Panc1 (cell line): ENCODE measurements around the gene TANGO2. TPM values are rescaled to one million over a fixed set of nuclear protein-coding genes. Genes with fewer than 3 reads are reported as not detected.

Source experiments
- ATAC-seq: fragments of 200-7000 bp; cut with Tn5 transposase; 2 replicates; pipeline ENCODE4 v1.9.1; 2020; ENCODE audit warnings: mild to moderate bottlenecking, moderate library complexity
- BruUV-seq: library from RNA; stranded (reverse); fragments of 400-500 nt; replicated peaks from 2 replicates; lab custom pipeline; 2021; lab: Mats Ljungman, UMichigan
- CTCF ChIA-PET: fragments of 300-600 bp; sonication (Branson Sonifier 250); formaldehyde crosslinking; loops from one replicate; lab custom pipeline; 2022; ENCODE audit warnings: antibody characterized with exemption; lab: Charles Lee
- POLR2A ChIA-PET: fragments of 300-600 bp; sonication (Branson Sonifier 250); formaldehyde crosslinking; loops from one replicate; lab custom pipeline; 2022; ENCODE audit warnings: antibody characterized with exemption; lab: Charles Lee
- DNase-seq: peaks from one replicate; pipeline ENCODE4 v3.0.0-alpha.2; 2010; ENCODE audit warnings: low read depth, low spot score
- H3K27ac ChIP-seq: 2 replicates; pipeline ENCODE4 v1.5.1; 2011; ENCODE audit warnings: mild to moderate bottlenecking, low read length, inconsistent platforms
- H3K27me3 ChIP-seq: fragments of 200-500 bp; sonication (Bioruptor generic); 2 replicates; pipeline ENCODE4 v1.6.0; 2014; ENCODE audit warnings: low read length, inconsistent platforms; ENCODE audit not compliant: control insufficient read depth, insufficient read depth
- H3K36me3 ChIP-seq: fragments of 200-500 bp; sonication (Bioruptor generic); 2 replicates; pipeline ENCODE4 v1.5.1; 2014; ENCODE audit warnings: inconsistent platforms, mild to moderate bottlenecking, low read length, moderate library complexity; ENCODE audit not compliant: control insufficient read depth, insufficient read depth
- H3K4me1 ChIP-seq: 2 replicates; pipeline ENCODE4 v1.5.1; 2011; ENCODE audit warnings: inconsistent platforms, mild to moderate bottlenecking, low read length, moderate library complexity; ENCODE audit not compliant: control insufficient read depth, insufficient read depth
- H3K4me3 ChIP-seq, 2 experiments: 2 replicates each; pipeline ENCODE4 v1.5.1; 2011 to 2012; ENCODE audit warnings: low read depth in 2 of 2, low read length in 2 of 2, mild to moderate bottlenecking in 2 of 2, inconsistent platforms in 1 of 2, moderate library complexity in 1 of 2
- H3K9me3 ChIP-seq: fragments of 200-500 bp; sonication (Bioruptor generic); 2 replicates; pipeline ENCODE4 v1.5.1; 2014; ENCODE audit warnings: low read depth, mild to moderate bottlenecking, inconsistent platforms, low read length, moderate library complexity; ENCODE audit not compliant: control insufficient read depth, insufficient read depth
- CTCF ChIP-seq: fragments of 450-650 bp; IDR thresholded peaks from 2 replicates; pipeline ENCODE4 v1.5.1; 2017; ENCODE audit warnings: mild to moderate bottlenecking
- POLR2AphosphoS5 ChIP-seq: IDR thresholded peaks from 2 replicates; pipeline ENCODE4 v1.6.1; 2012; ENCODE audit warnings: mild to moderate bottlenecking, low read depth, low read length, moderate library complexity
- REST ChIP-seq, 2 experiments: IDR thresholded peaks; 2 replicates each; pipeline ENCODE4 v1.6.1; 2011 to 2012; ENCODE audit warnings: low read depth in 2 of 2, control low read depth in 1 of 2, low read length in 1 of 2, mild to moderate bottlenecking in 1 of 2, moderate library complexity in 1 of 2; ENCODE audit not compliant: insufficient read depth in 1 of 2
- SIN3A ChIP-seq: IDR thresholded peaks from 2 replicates; pipeline ENCODE4 v1.6.1; 2012; ENCODE audit warnings: low read depth, mild to moderate bottlenecking, low read length, moderate library complexity, borderline replicate concordance; ENCODE audit not compliant: insufficient read depth
- TCF7L2 ChIP-seq: IDR thresholded peaks from 2 replicates; pipeline ENCODE4 v1.6.1; 2011; ENCODE audit warnings: mild to moderate bottlenecking, low read depth, low read length, inconsistent platforms
- in situ Hi-C: cut with HindIII; loops from 2 replicates; pipeline ENCODE4 v1.10.0; 2016; ENCODE audit warnings: low sequenced_read_pairs, low pct_unique_long_range_greater_than_20kb
- intact Hi-C: fragments of 100-400 bp; cut with micrococcal nuclease; formaldehyde crosslinking; loops from one replicate; pipeline ENCODE4 v1.10.0; 2022; ENCODE audit not compliant: unreplicated experiment
- total RNA-seq: library from RNA; stranded (reverse); gene quantifications from one replicate; pipeline ENCODE4 v1.2.1, GENCODE V29; 2021; ENCODE audit not compliant: unreplicated experiment

The TANGO2 gene
- total RNA-seq, 1 experiment from 2014 or later, result 32.2 TPM

DNA sequence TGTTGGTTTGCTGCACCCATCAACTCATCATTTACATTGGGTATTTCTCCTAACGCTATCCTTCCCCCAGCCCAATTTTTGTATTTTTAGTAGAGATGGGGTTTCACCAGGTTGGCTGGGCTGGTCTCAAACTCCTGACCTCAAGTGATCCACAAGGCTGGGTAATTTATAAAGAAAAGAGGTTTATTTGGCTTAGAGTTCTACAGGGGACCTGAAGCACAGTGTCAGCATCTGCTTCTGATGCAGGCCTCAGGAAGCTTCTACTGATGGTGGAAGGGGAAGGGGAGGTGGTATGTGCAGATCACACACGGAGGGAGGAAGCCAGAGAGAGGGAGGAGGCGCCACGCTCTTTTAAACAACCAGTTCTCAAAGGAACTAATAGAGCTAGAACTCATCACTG, 25.8 kb downstream of the TANGO2 start:
- in situ Hi-C loops (no loop called here), intact Hi-C loops (no loop called here)
- Histone ChIP-seq H3K4me1 (no peaks in the 10 kb centered on the region), H3K27ac (no peak overlapping the region), H3K36me3 (no peaks in the 10 kb centered on the region), H3K4me3 (no peak overlapping the region), H3K9me3 (no peaks in the 10 kb centered on the region), H3K27me3 (no peaks in the 10 kb centered on the region)
- ATAC-seq (no peak), DNase-seq (no peak)
- CTCF ChIA-PET, result no interaction called here
- no TSS peak for BruUV-seq
- POLR2A ChIA-PET, result interaction anchor here (0.7 kb wide), 1 partner anchor 23 kb away, joined by 7 read pairs; no protein-coding TSS in a partner anchor
- no peak for TF ChIP-seq SIN3A
- no peak for TF ChIP-seq CTCF
- TF ChIP-seq REST (IDR thresholded peaks at IDR 0.05; ENCODE audit: insufficient read depth in 1 of 2, low read depth in 2 of 2, low read length in 1 of 2), result no peak
- no peak for TF ChIP-seq POLR2AphosphoS5
- no peak for TF ChIP-seq TCF7L2

GRCh38 chr22:20051927-20052308, 31.0 kb downstream of the TANGO2 start:
- ChIA-PET CTCF (no interaction called here), POLR2A (no interaction called here)
- intact Hi-C loops (no loop called here), in situ Hi-C loops (no loop called here)
- no peak overlapping the region for H3K27ac ChIP-seq
- no peak for ATAC-seq
- H3K9me3 ChIP-seq, result no peaks in the 10 kb centered on the region
- no TSS peak for BruUV-seq
- no peak overlapping the region for H3K4me3 ChIP-seq
- no peaks in the 10 kb centered on the region for H3K27me3 ChIP-seq
- H3K4me1 ChIP-seq, result no peaks in the 10 kb centered on the region
- no peak for DNase-seq
- H3K36me3 ChIP-seq, result no peaks in the 10 kb centered on the region
- TF ChIP-seq SIN3A (no peak), CTCF (no peak), REST (IDR thresholded peaks at IDR 0.05; ENCODE audit: insufficient read depth in 1 of 2, low read depth in 2 of 2, low read length in 1 of 2) (no peak), POLR2AphosphoS5 (no peak), TCF7L2 (no peak)
